HG03064 (cell line): ENCODE measurements around the gene DPT.
"Not testable (repeated sequence)": the region's sequence is repeated elsewhere in the genome, so short reads cannot be mapped to it uniquely, and the experiment has no call there.

ENCODE experiments used
- ATAC-seq: cut with Tn5 transposase; IDR thresholded peaks from one replicate; pipeline ENCODE4 v1.9.1; 2021; ENCODE audit warnings: low read depth; ENCODE audit not compliant: unreplicated experiment

DPT gene

DNA sequence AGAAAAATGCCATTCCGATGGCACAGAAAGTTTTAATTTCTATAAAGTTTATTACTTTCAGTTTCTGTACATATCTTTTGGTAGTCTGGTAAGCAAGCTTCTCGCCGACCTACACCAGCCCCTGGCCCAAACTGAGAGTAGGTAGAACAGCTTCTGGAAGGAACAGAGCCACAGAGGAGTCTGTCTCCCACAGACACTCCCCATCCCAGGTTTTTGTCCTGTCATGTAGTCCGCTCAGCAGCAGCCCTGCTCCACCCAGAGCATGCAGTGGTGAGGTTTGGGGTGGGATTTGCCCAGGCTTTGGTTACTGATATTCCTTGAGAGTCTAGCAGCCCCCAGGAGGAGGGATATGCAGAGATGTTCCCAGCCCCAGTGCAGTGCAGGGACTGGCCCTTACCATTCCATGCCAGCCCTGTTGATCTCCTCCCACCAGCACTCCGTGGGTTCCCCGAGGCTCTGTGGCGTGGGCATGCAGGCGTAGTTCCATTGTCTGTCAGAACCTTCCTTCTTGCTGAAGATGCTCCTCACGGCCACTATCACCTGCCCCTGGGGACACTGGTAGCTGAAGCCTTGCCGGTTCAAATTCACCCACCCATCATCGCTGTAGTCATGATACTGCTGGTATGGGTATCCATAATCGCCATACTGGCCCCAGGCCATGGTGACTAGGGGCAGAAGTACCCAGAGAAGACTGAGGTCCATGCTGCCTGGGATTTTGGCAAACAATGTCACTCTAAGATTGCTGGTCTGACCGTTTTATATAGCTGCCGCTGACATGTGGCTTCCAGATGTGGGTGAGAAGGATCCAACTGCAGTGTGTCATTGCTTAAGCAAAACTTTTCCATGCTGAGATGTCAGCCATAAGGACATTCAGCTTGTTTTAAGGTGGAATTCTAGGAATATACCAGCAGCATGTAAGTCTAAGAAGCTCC, at the start of gene DPT:
Gene DPT (minus strand): TSS at position 734 of the 932 bp plus-strand sequence. CDS start 32 bp downstream, at position 702.
- no peak for ATAC-seq

- ATAC-seq: no peak
Measured at GRCh38 chr1:168775366-168775765, 46.4 kb upstream of the DPT start.

DNA sequence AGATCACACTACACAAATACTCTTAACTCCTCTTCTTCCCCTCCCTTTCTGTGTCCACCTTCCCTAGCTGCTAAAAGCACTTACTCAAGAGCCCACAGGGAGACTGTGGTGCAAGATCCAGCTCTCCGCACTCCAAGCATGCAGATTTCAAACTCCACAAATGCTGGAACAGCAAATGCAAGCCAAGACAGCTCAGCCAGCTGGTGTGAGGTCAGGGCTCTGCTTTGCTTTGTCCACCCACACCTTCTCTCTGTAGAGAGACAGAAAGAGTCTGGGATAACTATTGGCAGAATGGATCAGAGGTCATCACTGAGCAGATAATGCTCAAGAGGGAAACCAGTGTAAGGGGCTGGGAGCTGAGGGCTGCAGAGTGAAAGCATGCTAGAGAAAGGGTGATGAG, 45.2 kb upstream of the DPT start:
- no peak for ATAC-seq

DNA sequence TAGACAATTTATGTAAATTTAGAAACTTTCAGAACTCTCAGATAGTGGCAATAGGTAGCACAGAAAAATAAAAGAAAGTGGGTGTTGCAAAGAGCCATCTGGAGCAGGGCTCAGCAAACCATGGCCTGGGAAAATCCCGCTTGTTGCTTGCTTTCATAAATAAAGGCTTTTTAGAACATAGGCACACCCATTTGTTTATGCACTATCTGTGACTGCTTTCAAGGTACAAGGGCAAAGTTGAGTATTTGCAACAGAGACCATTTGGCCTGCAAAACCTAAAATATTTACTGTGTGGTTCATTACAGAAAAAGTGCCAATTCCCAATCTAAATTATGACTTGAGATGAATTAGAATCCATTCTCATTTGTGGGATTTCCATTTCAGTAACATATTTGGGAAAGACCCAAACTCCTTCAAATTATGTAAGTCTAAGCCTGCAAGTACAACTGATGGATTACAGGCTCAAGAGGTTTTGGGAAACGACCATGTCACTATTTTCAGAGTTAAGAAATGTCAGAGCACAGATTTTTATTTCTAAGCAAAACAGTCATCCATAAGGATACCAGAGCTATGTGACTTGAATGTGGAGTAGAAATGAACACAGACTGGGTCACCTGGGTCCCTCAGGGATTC, 43.5 kb upstream of the DPT start:
- no peak for ATAC-seq

DNA sequence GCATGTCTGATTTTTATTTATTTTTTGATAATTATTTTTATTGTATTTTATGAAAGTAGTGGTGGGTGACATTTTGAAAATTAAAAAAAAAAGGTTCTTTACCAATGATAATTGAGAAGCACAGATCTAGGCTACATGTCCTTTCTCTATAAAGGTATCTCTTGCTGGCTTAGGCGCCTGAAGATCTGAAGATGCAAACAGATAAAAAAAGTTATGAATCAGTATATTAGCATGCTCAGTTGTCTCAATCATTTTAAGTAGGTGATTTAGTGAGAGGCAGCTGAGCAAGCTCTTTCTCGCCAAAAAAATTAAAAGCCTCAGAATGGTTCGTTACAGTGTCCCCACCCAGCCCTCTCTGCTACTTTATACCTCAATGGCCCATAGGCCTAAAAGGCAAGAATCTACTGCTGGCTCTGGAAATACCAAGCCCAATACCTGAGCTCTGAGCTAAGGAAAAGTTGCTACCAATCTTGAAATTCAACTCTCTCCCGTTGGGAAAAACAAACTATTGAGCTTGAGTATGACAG, 42.2 kb upstream of the DPT start:
- ATAC-seq: no peak

DNA sequence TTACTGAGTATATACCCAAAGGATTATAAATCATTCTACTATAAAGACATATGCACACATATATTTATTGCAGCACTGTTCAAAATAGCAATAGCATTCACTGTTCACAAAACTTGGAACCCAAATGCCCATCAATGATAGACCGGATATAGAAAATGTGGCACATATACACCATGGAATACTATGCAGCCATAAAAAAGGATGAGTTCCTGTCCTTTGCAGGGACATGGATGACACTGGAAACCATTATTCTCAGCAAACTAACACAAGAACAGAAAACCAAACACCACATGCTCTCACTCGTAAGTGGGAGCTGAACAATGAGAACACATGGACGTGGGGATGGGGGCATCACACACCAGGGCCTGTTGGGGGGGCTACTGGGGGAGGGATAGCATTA, 40.9 kb upstream of the DPT start:
- ATAC-seq: not testable (repeated sequence)

- ATAC-seq: no peak
Measured at GRCh38 chr1:168767894-168768584, 39.0 kb upstream of the DPT start.

DNA sequence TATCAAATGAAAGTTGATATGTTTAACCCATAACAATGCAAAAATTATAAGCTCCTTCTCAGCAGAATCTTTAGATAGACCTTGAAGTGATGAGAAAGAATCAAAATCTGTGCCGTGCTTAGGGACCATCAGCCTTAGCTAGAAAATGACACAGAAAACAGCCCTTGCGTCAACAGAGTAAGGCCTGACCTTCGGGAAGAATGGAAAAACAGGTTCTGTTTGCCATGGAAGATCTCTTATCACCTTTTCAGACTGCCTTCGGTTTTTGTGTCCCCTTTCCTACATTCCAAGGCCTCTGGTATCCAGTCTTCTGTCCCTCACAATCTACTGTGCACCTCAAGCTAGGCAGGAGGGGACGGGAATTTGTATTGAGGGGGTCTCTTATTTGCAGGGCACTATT, 37.6 kb upstream of the DPT start:
- no peak for ATAC-seq

- ATAC-seq: no peak
Measured at GRCh38 chr1:168763031-168763430, 34.0 kb upstream of the DPT start.

- ATAC-seq: no peak
Measured at GRCh38 chr1:168762473-168762872, 33.5 kb upstream of the DPT start.

DNA sequence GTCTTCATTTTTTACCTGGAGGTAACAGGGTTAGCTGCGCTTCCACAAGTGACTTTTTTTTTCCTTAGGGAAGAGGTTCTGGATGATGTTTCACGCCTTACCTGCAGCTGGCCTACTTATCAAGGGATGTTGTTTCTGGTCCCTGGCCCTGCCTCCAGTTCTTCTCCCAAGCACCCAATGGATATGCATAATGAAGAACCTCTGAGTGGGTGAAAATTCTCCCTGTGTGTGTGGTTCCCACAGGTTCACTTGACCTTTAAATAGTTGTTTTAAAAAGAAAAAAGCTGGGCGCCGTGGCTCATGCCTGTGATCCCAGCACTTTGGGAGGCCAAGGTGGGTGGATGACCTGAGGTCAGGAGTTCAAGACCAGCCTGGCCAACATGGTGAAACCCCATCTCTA, 31.8 kb upstream of the DPT start:
- ATAC-seq: no peak

DNA sequence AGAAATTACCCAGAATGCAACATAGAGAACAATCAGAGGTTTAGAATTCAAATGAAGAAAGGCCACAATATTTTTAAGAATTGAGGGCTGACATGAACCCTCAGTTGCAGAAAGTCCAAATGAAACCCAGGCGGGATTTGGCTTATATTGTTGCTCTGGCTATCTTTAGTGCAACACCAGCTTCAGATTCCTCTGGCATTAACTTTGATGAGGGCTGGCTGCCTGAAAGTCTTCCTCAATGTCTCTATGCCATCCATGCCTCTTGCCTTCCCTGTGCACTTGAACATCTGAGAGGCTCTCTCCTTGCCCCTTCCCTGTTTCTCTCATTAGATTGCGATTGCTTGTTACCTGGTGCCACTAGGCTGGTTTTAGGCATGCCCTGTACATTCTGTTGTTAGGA, 31.2 kb upstream of the DPT start:
- ATAC-seq: no peak

- ATAC-seq: no peak
Measured at GRCh38 chr1:168759077-168759476, 30.1 kb upstream of the DPT start.

DNA sequence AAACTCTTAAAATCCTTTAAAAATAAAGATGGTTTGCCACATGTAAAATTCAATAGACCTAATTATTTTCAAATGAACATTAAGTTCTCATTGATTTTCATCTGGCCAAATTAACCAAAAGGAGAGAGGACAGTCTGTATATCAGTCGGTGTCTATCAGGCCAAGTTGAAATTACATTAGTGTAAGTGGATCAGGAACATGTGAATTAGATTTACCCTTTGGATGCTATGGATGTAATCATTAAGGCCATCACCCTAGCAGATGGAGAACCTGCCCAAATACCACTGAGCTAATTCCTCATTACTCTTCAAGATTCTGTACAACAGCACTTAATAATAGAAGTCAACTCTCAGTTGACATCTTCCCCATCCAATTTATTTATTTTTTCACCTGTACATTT, 29.5 kb upstream of the DPT start:
- no peak for ATAC-seq

- ATAC-seq: no peak
Measured at GRCh38 chr1:168755800-168756418, 26.9 kb upstream of the DPT start.

DNA sequence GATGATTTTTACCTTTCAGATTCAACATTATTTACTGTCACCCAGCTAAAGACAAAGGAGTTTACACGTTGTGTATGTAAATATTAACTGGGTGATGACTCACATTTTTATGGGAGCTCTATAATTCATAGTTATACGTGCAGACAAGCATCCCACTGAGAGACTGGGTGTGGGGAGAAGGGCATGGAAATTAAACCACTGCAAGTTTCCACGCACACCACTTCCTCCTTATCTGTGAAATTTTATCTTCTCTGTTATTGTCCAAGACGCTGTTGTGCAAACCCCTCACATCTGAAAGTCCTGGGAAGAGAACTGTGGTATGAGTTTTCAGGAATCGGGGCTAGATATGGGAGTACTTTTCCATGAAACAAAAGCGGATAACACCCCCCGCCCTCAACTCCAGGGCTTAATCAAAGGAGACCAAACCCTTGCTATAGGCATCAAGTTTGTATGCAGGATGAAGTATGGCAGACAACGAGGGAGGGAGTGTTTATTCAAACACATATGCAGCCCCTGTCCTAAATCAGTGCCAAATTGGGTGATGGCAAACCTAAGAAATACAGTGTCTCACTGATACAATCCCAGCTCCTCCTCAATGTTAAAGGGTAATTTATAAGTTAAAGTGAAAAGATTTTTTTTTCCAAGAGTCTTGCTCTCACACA, 23.3 kb upstream of the DPT start:
- no peak for ATAC-seq

- no peak for ATAC-seq
Measured at GRCh38 chr1:168751195-168751650, 22.2 kb upstream of the DPT start.

DNA sequence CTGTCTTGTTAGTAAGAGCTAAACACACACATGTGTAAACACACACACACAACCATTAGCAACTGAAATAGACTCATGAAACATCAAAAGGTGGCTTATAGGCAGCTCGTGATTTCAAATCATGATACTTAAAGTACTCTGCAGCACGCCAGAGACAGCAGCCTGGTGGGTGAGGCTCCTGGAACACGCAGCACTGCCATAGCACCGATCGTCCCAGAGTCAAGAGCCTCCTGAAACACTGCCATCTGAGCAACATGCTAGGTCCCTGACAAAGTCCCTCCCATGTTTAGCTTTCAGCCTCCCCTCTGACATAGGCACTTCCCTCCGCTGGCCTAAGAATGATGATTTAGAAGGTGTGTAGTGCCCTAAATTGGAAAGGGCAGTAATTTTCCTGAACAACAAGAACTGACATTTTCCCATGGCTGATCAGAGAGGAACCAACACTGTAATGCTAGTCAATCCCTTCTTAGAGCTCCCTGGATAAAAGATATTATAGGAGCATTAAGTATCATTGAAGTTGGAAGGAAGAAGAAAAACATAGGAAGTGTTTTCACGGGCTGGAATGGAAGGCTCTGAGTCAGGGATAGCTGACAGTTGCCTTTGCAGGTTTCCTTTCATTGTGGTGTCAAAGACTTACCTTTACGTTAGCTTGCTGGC, 14.1 kb upstream of the DPT start:
- ATAC-seq: no peak

GRCh38 chr1:168742386-168742785, 13.4 kb upstream of the DPT start:
- no peak for ATAC-seq

DNA sequence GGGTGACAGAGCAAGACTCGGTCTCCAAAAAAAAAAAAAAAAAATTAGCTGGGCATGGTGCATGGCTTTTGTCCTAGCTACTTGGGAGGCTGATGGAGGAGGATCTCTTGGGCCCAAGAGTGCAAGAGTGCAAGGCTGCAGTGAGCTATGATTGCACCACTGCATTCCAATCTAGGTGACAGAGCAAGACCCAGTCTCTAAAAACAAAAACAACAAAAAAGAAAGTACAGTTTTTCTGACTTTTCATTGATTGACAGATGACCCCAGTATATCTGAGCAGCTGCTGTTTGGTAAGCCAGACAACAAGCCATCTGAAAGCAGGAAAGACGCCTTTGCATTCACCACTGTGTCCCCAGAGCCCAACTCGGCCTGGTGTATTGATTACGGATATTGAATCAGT, 10.9 kb upstream of the DPT start:
- no peak for ATAC-seq
